H1 (cell line): ENCODE results near the gene SLIT3. TPM values are rescaled to one million over a fixed set of nuclear protein-coding genes. Genes with fewer than 3 reads are reported as not detected.

Source experiments
- CTCF ChIA-PET: fragments of 300-600 bp; sonication (Branson Sonifier 250); formaldehyde crosslinking; loops from one replicate; lab custom pipeline; 2021; ENCODE audit not compliant: partially characterized antibody; lab: Charles Lee
- POLR2A ChIA-PET: fragments of 300-600 bp; sonication (Branson Sonifier 250); formaldehyde crosslinking; loops from one replicate; lab custom pipeline; 2021; ENCODE audit warnings: inconsistent platforms; ENCODE audit not compliant: partially characterized antibody; lab: Charles Lee
- DNase-seq, 2 experiments: peaks; one replicate each; pipeline versions ENCODE4 v3.0.0 to v3.0.0-alpha.2; 2010 to 2022; ENCODE audit warnings: low spot score in 2 of 2, low read depth in 1 of 2, mixed read lengths in 1 of 2
- FAIRE-seq: peaks from 2 replicates; lab custom pipeline; 2011; peaks lifted over from hg19 to GRCh38; lab: Jason Lieb, UNC
- H2AFZ ChIP-seq: 2 replicates; pipeline ENCODE4 v1.8.1; 2012; ENCODE audit warnings: low read length, inconsistent platforms
- H2AK5ac ChIP-seq: 2 replicates; pipeline ENCODE4 v1.6.1; 2013; ENCODE audit warnings: low read depth, low read length
- H2BK120ac ChIP-seq: replicated peaks from 2 replicates; pipeline ENCODE3; 2013; ENCODE audit warnings: low read depth, low read length, inconsistent platforms
- H2BK12ac ChIP-seq: 2 replicates; pipeline ENCODE4 v1.6.1; 2013; ENCODE audit warnings: low read depth, low read length
- H2BK15ac ChIP-seq: 2 replicates; pipeline ENCODE4 v1.6.1; 2013; ENCODE audit warnings: low read length
- H2BK20ac ChIP-seq: 2 replicates; pipeline ENCODE4 v1.6.1; 2013; ENCODE audit warnings: low read length
- H2BK5ac ChIP-seq: 2 replicates; pipeline ENCODE4 v1.6.1; 2013; ENCODE audit warnings: low read depth, low read length
- H3K14ac ChIP-seq: 2 replicates; pipeline ENCODE4 v1.6.1; 2013; ENCODE audit warnings: inconsistent platforms; ENCODE audit not compliant: insufficient read length
- H3K18ac ChIP-seq: 2 replicates; pipeline ENCODE4 v1.6.1; 2013; ENCODE audit warnings: low read length; ENCODE audit errors: extremely low read depth
- H3K23ac ChIP-seq: 2 replicates; pipeline ENCODE4 v1.6.1; 2013; ENCODE audit warnings: inconsistent platforms; ENCODE audit not compliant: insufficient read length
- H3K23me2 ChIP-seq: 2 replicates; pipeline ENCODE4 v1.6.1; 2013; ENCODE audit warnings: low read depth, low read length
- H3K27ac ChIP-seq: 2 replicates; pipeline ENCODE4 v1.6.1; 2011; ENCODE audit warnings: low read depth, low read length, inconsistent platforms
- H3K27me3 ChIP-seq, 4 experiments: replicated peaks in 1 of 4; 1 replicate in 1 of 4; 2 replicates in 3 of 4; pipeline versions ENCODE4 v1.6.1 to v1.8.1; 2011 to 2013; ENCODE audit warnings: low read length in 3 of 4, mild to moderate bottlenecking in 3 of 4, inconsistent platforms in 2 of 4, mixed read lengths in 2 of 4, moderate library complexity in 1 of 4; ENCODE audit not compliant: control insufficient read depth in 3 of 4, insufficient read depth in 3 of 4; ENCODE audit errors: extremely low read depth in 1 of 4
- H3K36me3 ChIP-seq, 4 experiments: 2 replicates each; pipeline versions ENCODE4 v1.6.1 to v1.8.1; 2011 to 2013; ENCODE audit warnings: mild to moderate bottlenecking in 4 of 4, low read length in 3 of 4, moderate library complexity in 2 of 4, control low read depth in 1 of 4, inconsistent platforms in 1 of 4; ENCODE audit not compliant: insufficient read depth in 4 of 4, control insufficient read depth in 2 of 4
- H3K4ac ChIP-seq: replicated peaks from 2 replicates; pipeline ENCODE3; 2013; ENCODE audit warnings: low read length, low read depth, mixed read lengths, inconsistent platforms; ENCODE audit not compliant: insufficient read length
- H3K4me1 ChIP-seq, 4 experiments: replicated peaks in 1 of 4; 1 replicate in 1 of 4; 2 replicates in 3 of 4; pipeline versions ENCODE4 v1.6.1 to v1.8.1; 2011 to 2013; ENCODE audit warnings: low read length in 3 of 4, inconsistent platforms in 2 of 4, mixed read lengths in 1 of 4; ENCODE audit not compliant: insufficient read depth in 4 of 4, control insufficient read depth in 3 of 4
- H3K4me2 ChIP-seq, 2 experiments: 2 replicates each; pipeline versions ENCODE4 v1.6.1 to v1.8.1; 2011 to 2013; ENCODE audit warnings: low read depth in 2 of 2, low read length in 2 of 2, control low read depth in 1 of 2, inconsistent platforms in 1 of 2, mild to moderate bottlenecking in 1 of 2; ENCODE audit not compliant: insufficient read depth in 1 of 2
- H3K4me3 ChIP-seq, 4 experiments: fragments of 200-600, 300-600 bp in 1 of 4; sonication (generic), shearing (Covaris generic), sonication (Bioruptor Twin) in 1 of 4; 2 replicates each; pipeline versions ENCODE4 v1.5.1 to v1.8.1; 2011 to 2016; ENCODE audit warnings: low read length in 4 of 4, low read depth in 3 of 4, control low read depth in 2 of 4, inconsistent platforms in 2 of 4, mild to moderate bottlenecking in 2 of 4, mixed read lengths in 1 of 4, moderate library complexity in 1 of 4; ENCODE audit not compliant: insufficient read depth in 2 of 4; ENCODE audit errors: extremely low read depth in 1 of 4
- H3K56ac ChIP-seq: replicated peaks from 2 replicates; pipeline ENCODE3; 2013; ENCODE audit warnings: low read depth, mild to moderate bottlenecking, mixed read lengths, low read length, inconsistent platforms; ENCODE audit not compliant: insufficient read length
- H3K79me1 ChIP-seq: 2 replicates; pipeline ENCODE4 v1.6.1; 2013; ENCODE audit warnings: low read depth, low read length, control low read depth
- H3K79me2 ChIP-seq, 2 experiments: 2 replicates each; pipeline versions ENCODE4 v1.6.1 to v1.8.1; 2012 to 2013; ENCODE audit warnings: low read length in 2 of 2, mild to moderate bottlenecking in 2 of 2, inconsistent platforms in 1 of 2; ENCODE audit not compliant: insufficient read depth in 2 of 2, control insufficient read depth in 1 of 2
- H3K9ac ChIP-seq, 4 experiments: replicated peaks in 1 of 4; 1 replicate in 1 of 4; 2 replicates in 3 of 4; pipeline versions ENCODE4 v1.6.1 to v1.8.1; 2011 to 2013; ENCODE audit warnings: low read depth in 3 of 4, low read length in 3 of 4, control low read depth in 2 of 4, mild to moderate bottlenecking in 2 of 4, moderate library complexity in 2 of 4, inconsistent platforms in 1 of 4; ENCODE audit errors: extremely low read depth in 1 of 4
- H3K9me3 ChIP-seq, 2 experiments: 2 replicates each; pipeline versions ENCODE4 v1.6.1 to v1.8.1; 2012 to 2013; ENCODE audit warnings: mild to moderate bottlenecking in 2 of 2, moderate library complexity in 2 of 2, control low read depth in 1 of 2, inconsistent platforms in 1 of 2, low read depth in 1 of 2, low read length in 1 of 2, mixed read lengths in 1 of 2; ENCODE audit not compliant: insufficient read depth in 2 of 2
- H4K20me1 ChIP-seq, 2 experiments: replicated peaks in 1 of 2; 2 replicates each; pipeline versions ENCODE3 to v1.8.1; 2011 to 2013; ENCODE audit warnings: inconsistent platforms in 2 of 2, low read length in 2 of 2, mild to moderate bottlenecking in 1 of 2; ENCODE audit not compliant: insufficient read depth in 2 of 2, control insufficient read depth in 1 of 2
- H4K5ac ChIP-seq: 2 replicates; pipeline ENCODE4 v1.6.1; 2013; ENCODE audit warnings: low read length, low read depth, mixed read lengths, inconsistent platforms; ENCODE audit not compliant: insufficient read length
- H4K8ac ChIP-seq: 2 replicates; pipeline ENCODE4 v1.8.0; 2013; ENCODE audit warnings: mild to moderate bottlenecking, moderate library complexity, low read length, inconsistent platforms; ENCODE audit not compliant: insufficient read depth; ENCODE audit errors: extremely low read depth
- H4K91ac ChIP-seq: replicated peaks from 2 replicates; pipeline ENCODE3; 2013; ENCODE audit warnings: low read length, mixed read lengths, inconsistent platforms; ENCODE audit not compliant: insufficient read length
- BRCA1 ChIP-seq: IDR thresholded peaks from 2 replicates; pipeline ENCODE4 v1.6.1; 2012; ENCODE audit warnings: low read depth, low read length, improper control_type of control experiment
- MAFK ChIP-seq: IDR thresholded peaks from 2 replicates; pipeline ENCODE4 v1.6.1; 2012; ENCODE audit warnings: low read depth, mild to moderate bottlenecking, improper control_type of control experiment, low read length
- RBBP5 ChIP-seq: IDR thresholded peaks from 2 replicates; pipeline ENCODE4 v1.7.1; 2012; ENCODE audit warnings: low read depth, mild to moderate bottlenecking, inconsistent platforms, low read length, moderate library complexity, borderline replicate concordance
- TAF1 ChIP-seq: IDR thresholded peaks from 2 replicates; pipeline ENCODE4 v1.6.1; 2011; ENCODE audit warnings: mild to moderate bottlenecking, low read depth, low read length
- WGBS, 2 experiments: shearing (Covaris generic) in 1 of 2; methylation state at CpG; one replicate each; pipeline versions ENCODE4 v1.1.6 to v1.1.7; 2013 to 2015; ENCODE audit warnings: low lambda C conversion rate in 2 of 2, mixed read lengths in 2 of 2, inconsistent platforms in 1 of 2, low coverage in 1 of 2, missing lambda C conversion rate in 1 of 2; ENCODE audit not compliant: insufficient replicate concordance in 2 of 2, insufficient coverage in 1 of 2, insufficient read length in 1 of 2; ENCODE audit errors: extremely low coverage in 1 of 2, missing lambda C conversion rate in 1 of 2; 5-methylcytosine and 5-hydroxymethylcytosine counted together
- polyA plus RNA-seq, 7 experiments: library from polyadenylated mRNA; depleted of rRNA in 3 of 7; stranded (reverse) in 5 of 7; unstranded in 2 of 7; fragments of >200 nt in 5 of 7; fragments of 200-250 nt in 2 of 7; gene quantifications; 1 replicate in 5 of 7; 2 replicates in 1 of 7; 4 replicates in 1 of 7; pipeline versions ENCODE4 v1.2.1 to v1.2.3, GENCODE V29; 2011 to 2013; ENCODE audit warnings: missing spikeins in 2 of 7, mixed read lengths in 2 of 7
- total RNA-seq: library from RNA; stranded (reverse); fragmentation: NEBNext Ultra II Directional; extraction: Animal tissue kit (Norgen Biotek cat#: 25700); gene quantifications from 2 replicates; pipeline ENCODE4 v1.2.1, GENCODE V29; 2021

Gene SLIT3
- total and polyA plus RNA-seq, 2 of the 8 experiments (the other 6 are each of a cell fraction or from before 2014, with no cell fraction given), result 1.1 to 1.2 TPM

- H3K36me3 ChIP-seq, result no peaks in the 10 kb centered on the region
- no peak overlapping the region for H3K4me3 ChIP-seq
- H3K9me3 ChIP-seq, result no peaks in the 10 kb centered on the region
- no peak overlapping the region for H2BK20ac ChIP-seq
- no peaks in the 10 kb centered on the region for H4K20me1 ChIP-seq
- no peak overlapping the region for H3K56ac ChIP-seq
- no peak overlapping the region for H2AK5ac ChIP-seq
- whole genome bisulfite sequencing, 2 experiments, result 91% methylated on average over 4 of the region's 4 CpGs; no CpG with 5 or more reads in 1 of the 2 experiments
- H2BK120ac ChIP-seq, result no peak overlapping the region
- H3K23ac ChIP-seq, result no peak overlapping the region
- no peaks in the 10 kb centered on the region; a peak in 3 of 7 replicates for H3K27me3 ChIP-seq
- FAIRE-seq, result no peak
- H3K4me1 ChIP-seq, result peaks cover under 1 to 12% (median 4%) of the 10 kb centered on the region in 4 experiments; a peak in 5 of 7 replicates
- H2AFZ ChIP-seq, result no peak overlapping the region
- no peak overlapping the region for H3K4me2 ChIP-seq
- DNase-seq, result no peak
- CTCF ChIA-PET, result interaction anchor here (0.6 to 1.5 kb wide), 4 partner anchors 9 to 510 kb away, joined by 3 to 5 read pairs (median 4); no protein-coding TSS in a partner anchor
- no peak overlapping the region for H3K27ac ChIP-seq
- H3K4ac ChIP-seq, result no peak overlapping the region
- no peaks in the 10 kb centered on the region for H3K23me2 ChIP-seq
- no peak overlapping the region for H2BK15ac ChIP-seq
- H2BK5ac ChIP-seq, result no peak overlapping the region
- no peak overlapping the region for H4K8ac ChIP-seq
- no peak overlapping the region for H2BK12ac ChIP-seq
- H3K79me2 ChIP-seq, result no peaks in the 10 kb centered on the region; a peak in 1 of 4 replicates
- no peak overlapping the region for H4K91ac ChIP-seq
- no peak overlapping the region for H3K14ac ChIP-seq
- POLR2A ChIA-PET, result no interaction called here
- no peak overlapping the region for H3K9ac ChIP-seq
- H3K79me1 ChIP-seq, result no peaks in the 10 kb centered on the region
- no peak overlapping the region for H3K18ac ChIP-seq
- H4K5ac ChIP-seq, result no peak overlapping the region
- TF ChIP-seq TAF1 (no peak), MAFK (no peak), RBBP5 (no peak), BRCA1 (no peak)
These were observed 478.6 kb downstream of the SLIT3 start for GRCh38 chr5:168822248-168822744.
